ENCODE results near the gene TAOK3. TPM values are rescaled to one million over a fixed set of nuclear protein-coding genes. Genes with fewer than 3 reads are reported as not detected.

The TAOK3 gene
- total RNA-seq, 2 experiments from 2014 or later = 46.0 to 47.1 TPM

DNA sequence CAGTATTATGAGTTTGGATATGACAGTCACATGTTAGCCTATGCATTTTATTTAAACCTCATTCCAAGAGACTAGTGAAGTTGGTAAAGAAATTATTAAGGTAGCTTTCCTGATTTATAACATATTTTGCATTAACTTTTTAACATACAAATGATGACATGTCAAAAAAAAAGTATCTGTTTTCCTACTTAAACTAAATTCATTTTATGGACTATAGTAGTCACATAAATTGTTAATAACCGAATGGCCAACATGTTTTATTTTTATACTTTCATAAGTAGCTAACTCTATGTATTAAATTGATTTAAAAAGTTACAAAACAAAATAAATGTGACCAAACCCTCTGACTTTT is 14.7 kb downstream of the TAOK3 start:
- peak; percentile 42 for TF ChIP-seq CTCF (IDR thresholded peaks at IDR 0.05)
- DNase-seq (no peak), ATAC-seq (no peak)
- Mint-ChIP-seq H3K9me3 (peaks cover 10% of the 10 kb centered on the region), H3K27ac (peak overlapping the region; percentile 96), H3K27me3 (no peaks in the 10 kb centered on the region), H3K36me3 (ENCODE audit: low read depth) (peaks cover 23% of the 10 kb centered on the region), H3K4me3 (peak overlapping the region; percentile 88), H3K4me1 (ENCODE audit: low read depth) (peaks cover 44% of the 10 kb centered on the region)
- CTCF ChIA-PET = interaction anchor here (0.5 to 8.5 kb wide), 13 partner anchors 10 to 199 kb away, joined by 3 to 129 read pairs (median 5); partner anchors contain the start of genes SUDS3 and TAOK3
- POLR2A ChIA-PET = interaction anchor here (0.9 to 2.4 kb wide), 3 partner anchors 11 to 51 kb away, joined by 3 to 9 read pairs (median 6); partner anchors contain the start of gene SUDS3
- intact Hi-C loops (cut with micrococcal nuclease) = loop anchor here (2.0 to 5.0 kb wide), 2 partner anchors 51 to 311 kb away; no protein-coding TSS in a partner anchor

DNA sequence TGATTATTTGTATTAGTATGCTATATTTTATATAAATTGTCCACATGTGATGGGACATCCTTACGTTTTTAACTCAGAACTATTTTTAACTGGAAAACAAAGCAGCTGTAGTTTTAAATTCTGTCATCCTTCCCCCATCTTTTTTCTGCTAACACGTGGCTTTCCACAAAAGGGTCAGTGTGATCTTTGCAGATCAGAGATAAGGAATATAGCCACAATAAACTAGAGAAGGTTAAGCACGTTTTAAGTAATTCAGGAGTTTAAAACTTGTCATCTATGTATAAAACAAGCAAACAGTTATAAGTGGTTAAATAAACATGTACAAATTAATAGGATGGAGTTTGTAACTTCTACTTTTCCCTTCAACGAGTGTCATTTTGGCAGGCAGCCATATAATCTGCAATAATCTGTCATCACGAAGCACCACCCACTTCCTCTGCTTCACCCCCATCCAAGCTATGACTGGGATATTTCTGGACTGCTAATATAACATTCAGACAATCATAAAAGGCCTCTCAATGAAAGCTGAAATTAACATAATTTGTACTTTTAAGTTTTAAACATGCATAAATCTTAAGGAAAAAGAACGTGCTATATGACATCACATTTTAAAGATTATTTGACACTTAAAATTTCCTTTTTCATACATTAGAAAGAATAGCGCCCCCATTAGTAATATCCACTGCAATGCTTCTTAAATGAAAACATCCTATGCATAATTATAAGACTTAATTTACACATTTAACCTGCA is 15.3 kb downstream of the TAOK3 start:
- peaks cover 24% of the 10 kb centered on the region for H3K36me3 Mint-ChIP-seq (ENCODE audit: low read depth)

GRCh38 chr12:118356809-118357256 is 15.9 kb downstream of the TAOK3 start:
- intact Hi-C loops (cut with micrococcal nuclease) = loop anchor here (5.0 kb wide), 1 partner anchor 310 kb away; no protein-coding TSS in a partner anchor
- Mint-ChIP-seq H3K36me3 (ENCODE audit: low read depth) (peaks cover 24% of the 10 kb centered on the region), H3K27ac (peak overlapping the region; percentile 96), H3K4me1 (ENCODE audit: low read depth) (peaks cover 46% of the 10 kb centered on the region), H3K9me3 (peaks cover 10% of the 10 kb centered on the region), H3K4me3 (peak overlapping the region; percentile 88), H3K27me3 (no peaks in the 10 kb centered on the region)
- CTCF ChIA-PET = interaction anchor here (0.9 to 8.5 kb wide), 11 partner anchors 9 to 1329 kb away, joined by 3 to 129 read pairs (median 5); partner anchors contain the start of genes SUDS3 and TAOK3
- POLR2A ChIA-PET = interaction anchor here (0.9 to 1.6 kb wide), 6 partner anchors 10 to 341 kb away, joined by 3 to 7 read pairs (median 4); partner anchors contain the start of genes PEBP1, RFC5 and TAOK3
- TF ChIP-seq CTCF (IDR thresholded peaks at IDR 0.05) = no peak
- DNase-seq = peak; percentile 32
- peak; percentile 15 for ATAC-seq

More for the DNA sequence above, 15.3 kb downstream of the TAOK3 start:
- DNase-seq (peak; percentile 77), ATAC-seq (peak; percentile 81)
- peak overlapping the region; percentile 88 for H3K4me3 Mint-ChIP-seq
- H3K9me3 Mint-ChIP-seq = peaks cover 10% of the 10 kb centered on the region
- ChIA-PET CTCF (interaction anchor here (0.7 to 8.5 kb wide), 15 partner anchors 10 to 1328 kb away, joined by 3 to 129 read pairs (median 5); partner anchors contain the start of genes SUDS3 and TAOK3), POLR2A (interaction anchor here (0.7 to 2.4 kb wide), 8 partner anchors 10 to 341 kb away, joined by 3 to 9 read pairs (median 4); partner anchors contain the start of genes PEBP1, RFC5, SUDS3 and TAOK3)
- peaks cover 46% of the 10 kb centered on the region for H3K4me1 Mint-ChIP-seq (ENCODE audit: low read depth)
- H3K27ac Mint-ChIP-seq = peak overlapping the region; percentile 96
- intact Hi-C loops (cut with micrococcal nuclease) = loop anchor here (2.0 to 5.0 kb wide), 2 partner anchors 51 to 310 kb away; no protein-coding TSS in a partner anchor
- TF ChIP-seq CTCF (IDR thresholded peaks at IDR 0.05) = peak; percentile 72
- H3K27me3 Mint-ChIP-seq = no peaks in the 10 kb centered on the region

GRCh38 chr12:118355843-118356242 is 16.9 kb downstream of the TAOK3 start:
- Mint-ChIP-seq H3K4me1 (ENCODE audit: low read depth) (peaks cover 48% of the 10 kb centered on the region), H3K36me3 (ENCODE audit: low read depth) (peaks cover 24% of the 10 kb centered on the region), H3K27ac (no peak overlapping the region), H3K4me3 (peak overlapping the region; percentile 32), H3K27me3 (no peaks in the 10 kb centered on the region), H3K9me3 (peaks cover 10% of the 10 kb centered on the region)
- ChIA-PET POLR2A (interaction anchor here (0.7 to 1.2 kb wide), 2 partner anchors 40 to 171 kb away, joined by 3 to 5 read pairs; no protein-coding TSS in a partner anchor), CTCF (interaction anchor here (0.6 to 8.5 kb wide), 2 partner anchors 21 to 56 kb away, joined by 3 to 129 read pairs; partner anchors contain the start of gene SUDS3)
- intact Hi-C loops (cut with micrococcal nuclease) = loop anchor here (5.0 kb wide), 1 partner anchor 309 kb away; no protein-coding TSS in a partner anchor
- no peak for TF ChIP-seq CTCF (IDR thresholded peaks at IDR 0.05)
- ATAC-seq (no peak), DNase-seq (no peak)
